Small intestine (tissue), 7 donors: ENCODE measurements around the gene SEZ6L2. TPM values are rescaled to one million over a fixed set of nuclear protein-coding genes. Genes with fewer than 3 reads are reported as not detected.

ENCODE experiments used
- DNase-seq, 2 donors: peaks; one replicate each; pipeline versions ENCODE4 v3.0.0 to v3.0.0-alpha.2; 2013
- FAIRE-seq: peaks from 2 replicates; lab custom pipeline; 2012; peaks lifted over from hg19 to GRCh38; lab: Jason Lieb, UNC
- H3K27ac ChIP-seq, 3 donors: one replicate each; pipeline ENCODE4 v1.5.1; 2013; ENCODE audit warnings: low read length in 2 of 3, mild to moderate bottlenecking in 2 of 3, control low read depth in 1 of 3, inconsistent platforms in 1 of 3, low read depth in 1 of 3, moderate library complexity in 1 of 3
- H3K27me3 ChIP-seq, 3 donors: one replicate each; pipeline ENCODE4 v1.6.1; 2013; ENCODE audit warnings: low read length in 3 of 3, inconsistent platforms in 1 of 3; ENCODE audit not compliant: control insufficient read depth in 3 of 3, insufficient read depth in 3 of 3
- H3K36me3 ChIP-seq, 3 donors: one replicate each; pipeline ENCODE4 v1.6.1; 2013; ENCODE audit warnings: low read length in 3 of 3, inconsistent platforms in 1 of 3, low read depth in 1 of 3, mild to moderate bottlenecking in 1 of 3, moderate library complexity in 1 of 3; ENCODE audit not compliant: control insufficient read depth in 3 of 3, insufficient read depth in 2 of 3
- H3K4me1 ChIP-seq, 3 donors: one replicate each; pipeline ENCODE4 v1.6.1; 2013; ENCODE audit warnings: low read length in 2 of 3, inconsistent platforms in 1 of 3, low read depth in 1 of 3, mild to moderate bottlenecking in 1 of 3, moderate library complexity in 1 of 3; ENCODE audit not compliant: control insufficient read depth in 3 of 3, insufficient read depth in 2 of 3
- H3K4me3 ChIP-seq, 3 donors: one replicate each; pipeline ENCODE4 v1.5.1; 2013; ENCODE audit warnings: low read length in 3 of 3, control low read depth in 1 of 3, inconsistent platforms in 1 of 3, low read depth in 1 of 3, mild to moderate bottlenecking in 1 of 3, moderate library complexity in 1 of 3
- H3K9me3 ChIP-seq, 2 donors: one replicate each; pipeline ENCODE4 v1.6.1; 2013; ENCODE audit warnings: low read depth in 1 of 2, low read length in 1 of 2; ENCODE audit not compliant: control insufficient read depth in 2 of 2, insufficient read depth in 1 of 2
- WGBS, 3 donors: extraction: QIAGEN DNeasy Blood & Tissue Kit; methylation state at CpG; one replicate each; pipeline ENCODE4 v1.1.7; 2013; 5-methylcytosine and 5-hydroxymethylcytosine counted together
- polyA plus RNA-seq, 4 donors: library from polyadenylated mRNA; stranded (reverse) in 3 of 4; unstranded in 1 of 4; fragments of 200-250 nt in 3 of 4; fragments of 120-200 nt in 1 of 4; gene quantifications; one replicate each; pipeline versions ENCODE4 v1.2.1 to v1.2.3, GENCODE V29; 2013
- donor health status: healthy with polysubstance abuse.
- donor health status: control.
- donor health status: control.
- donor health status: Bipolar disorder and iron deficiency.
- donor health status: healthy.

Gene SEZ6L2
- polyA plus RNA-seq, 4 donors = 0.67 to 38.9 (median 8.8) TPM

GRCh38 chr16:29852654-29853053, 46.7 kb downstream of the SEZ6L2 start:
- no peak for FAIRE-seq

GRCh38 chr16:29850998-29851397, 48.4 kb downstream of the SEZ6L2 start:
- 83 to 93% (median 89%) methylated on average over 3 of the region's 3 CpGs for WGBS, 3 donors
- H3K9me3 ChIP-seq = no peaks in the 10 kb centered on the region
- DNase-seq (no peak), FAIRE-seq (no peak)
- no peak overlapping the region for H3K4me3 ChIP-seq
- peaks cover 0 to 6% (median 0%) of the 10 kb centered on the region in 3 donors for H3K4me1 ChIP-seq
- no peaks in the 10 kb centered on the region for H3K27me3 ChIP-seq
- H3K27ac ChIP-seq = no peak overlapping the region
- peaks cover 3 to 28% (median 11%) of the 10 kb centered on the region in 3 donors for H3K36me3 ChIP-seq

More at GRCh38 chr16:29852654-29853053, 46.7 kb downstream of the SEZ6L2 start:
- Histone ChIP-seq H3K4me1 (peaks cover 0 to 6% (median 0%) of the 10 kb centered on the region in 3 donors), H3K36me3 (peaks cover 0 to 15% (median 3%) of the 10 kb centered on the region in 3 donors), H3K4me3 (no peak overlapping the region), H3K27ac (peak overlapping the region in 2 of 3 donors; percentile 48 to 60), H3K9me3 (no peaks in the 10 kb centered on the region), H3K27me3 (no peaks in the 10 kb centered on the region)
- WGBS, 3 donors = 34 to 76% (median 67%) methylated on average over 7 of the region's 7 CpGs
- DNase-seq = peak; percentile 26 to 35

GRCh38 chr16:29849505-29849904, 49.8 kb downstream of the SEZ6L2 start:
- WGBS, 3 donors = 74 to 87% (median 85%) methylated on average over 5 of the region's 5 CpGs
- H3K36me3 ChIP-seq = peaks cover 7 to 43% (median 24%) of the 10 kb centered on the region in 3 donors
- DNase-seq = peak in 1 of 2 donors; percentile 17
- no peaks in the 10 kb centered on the region for H3K27me3 ChIP-seq
- no peaks in the 10 kb centered on the region for H3K9me3 ChIP-seq
- H3K4me1 ChIP-seq = no peaks in the 10 kb centered on the region
- FAIRE-seq = no peak
- no peak overlapping the region for H3K4me3 ChIP-seq
- H3K27ac ChIP-seq = peak overlapping the region in 1 of 3 donors; percentile 18

- H3K36me3 ChIP-seq = peaks cover 13 to 52% (median 30%) of the 10 kb centered on the region in 3 donors
- FAIRE-seq (no peak), DNase-seq (peak; percentile 77 to 83)
- H3K9me3 ChIP-seq = no peaks in the 10 kb centered on the region
- H3K4me1 ChIP-seq = no peaks in the 10 kb centered on the region
- H3K27ac ChIP-seq = peak overlapping the region in 1 of 3 donors; percentile 34
- H3K27me3 ChIP-seq = no peaks in the 10 kb centered on the region
- H3K4me3 ChIP-seq = no peak overlapping the region
- WGBS, 3 donors = 33 to 45% (median 43%) methylated on average over 15 of the region's 15 CpGs
Observed at GRCh38 chr16:29848420-29849297, 50.7 kb downstream of the SEZ6L2 start.

GRCh38 chr16:29845656-29846055, 53.7 kb downstream of the SEZ6L2 start:
- Histone ChIP-seq H3K4me3 (no peak overlapping the region), H3K9me3 (no peaks in the 10 kb centered on the region), H3K27ac (no peak overlapping the region), H3K27me3 (no peaks in the 10 kb centered on the region), H3K4me1 (no peaks in the 10 kb centered on the region), H3K36me3 (peaks cover 18 to 77% (median 42%) of the 10 kb centered on the region in 3 donors)
- no peak for FAIRE-seq
- DNase-seq = no peak
- 93 to 96% (median 95%) methylated on average over 18 of the region's 18 CpGs for WGBS, 3 donors

GRCh38 chr16:29844575-29845331, 54.6 kb downstream of the SEZ6L2 start:
- Histone ChIP-seq H3K36me3 (peaks cover 17 to 86% (median 48%) of the 10 kb centered on the region in 3 donors), H3K4me1 (no peaks in the 10 kb centered on the region), H3K4me3 (no peak overlapping the region), H3K9me3 (no peaks in the 10 kb centered on the region), H3K27me3 (no peaks in the 10 kb centered on the region), H3K27ac (no peak overlapping the region)
- no peak for DNase-seq
- WGBS, 3 donors = 92 to 93% (median 92%) methylated on average over 28 of the region's 28 CpGs
- no peak for FAIRE-seq

GRCh38 chr16:29843931-29844330, 55.4 kb downstream of the SEZ6L2 start:
- no peak for FAIRE-seq
- H3K4me3 ChIP-seq = no peak overlapping the region
- WGBS, 3 donors = 94 to 97% (median 96%) methylated on average over 8 of the region's 8 CpGs
- H3K36me3 ChIP-seq = peaks cover 22 to 90% (median 48%) of the 10 kb centered on the region in 3 donors
- H3K27me3 ChIP-seq = no peaks in the 10 kb centered on the region
- no peaks in the 10 kb centered on the region for H3K9me3 ChIP-seq
- H3K4me1 ChIP-seq = no peaks in the 10 kb centered on the region
- no peak overlapping the region for H3K27ac ChIP-seq
- no peak for DNase-seq

- Histone ChIP-seq H3K36me3 (peaks cover 26 to 92% (median 50%) of the 10 kb centered on the region in 3 donors), H3K27ac (no peak overlapping the region), H3K4me3 (no peak overlapping the region), H3K27me3 (no peaks in the 10 kb centered on the region), H3K4me1 (no peaks in the 10 kb centered on the region), H3K9me3 (no peaks in the 10 kb centered on the region)
- FAIRE-seq (no peak), DNase-seq (no peak)
- WGBS, 3 donors = 95 to 98% (median 97%) methylated on average over 9 of the region's 9 CpGs
Observed at GRCh38 chr16:29842732-29843346, 56.5 kb downstream of the SEZ6L2 start.
